Memory B cell (primary cell): ENCODE measurements around the gene SLC39A7.

Source experiments
- ATAC-seq: fragments of 150-1000 bp; cut with Tn5 transposase; 2 replicates; pipeline ENCODE4 v1.10.0; 2021; ENCODE audit warnings: low read depth, mild to moderate bottlenecking, moderate library complexity
- DNase-seq, 2 donors: peaks; one replicate each; pipeline ENCODE4 v3.0.0; 2022; ENCODE audit warnings: low spot score in 2 of 2
- H3K27ac Mint-ChIP-seq: one replicate; pipeline ENCODE4 v1.8.0; 2022; ENCODE audit warnings: mild to moderate bottlenecking, moderate library complexity, mixed read lengths
- H3K27me3 Mint-ChIP-seq: one replicate; pipeline ENCODE4 v1.8.0; 2022; ENCODE audit warnings: mixed read lengths
- H3K36me3 Mint-ChIP-seq: one replicate; pipeline ENCODE4 v1.8.0; 2022; ENCODE audit warnings: mild to moderate bottlenecking, mixed read lengths
- H3K4me1 Mint-ChIP-seq: one replicate; pipeline ENCODE4 v1.8.0; 2022; ENCODE audit warnings: mixed read lengths
- H3K4me3 Mint-ChIP-seq: one replicate; pipeline ENCODE4 v1.8.0; 2022; ENCODE audit warnings: mild to moderate bottlenecking, moderate library complexity, mixed read lengths
- H3K9me3 Mint-ChIP-seq: one replicate; pipeline ENCODE4 v1.8.0; 2022; ENCODE audit warnings: mixed read lengths

The SLC39A7 gene

GRCh38 chr6:33191383-33192104 is 9.1 kb upstream of the SLC39A7 start:
- H3K27me3 Mint-ChIP-seq: peaks cover 25% of the 10 kb centered on the region
- H3K4me1 Mint-ChIP-seq: peaks cover 18% of the 10 kb centered on the region
- peaks cover 3% of the 10 kb centered on the region for H3K9me3 Mint-ChIP-seq
- peaks cover 25% of the 10 kb centered on the region for H3K36me3 Mint-ChIP-seq
- H3K4me3 Mint-ChIP-seq: no peak overlapping the region
- H3K27ac Mint-ChIP-seq: no peak overlapping the region
- no peak for DNase-seq
- ATAC-seq: no peak

GRCh38 chr6:33192105-33192646 is 8.5 kb upstream of the SLC39A7 start, which contains the start of gene COL11A2:
TSS of gene COL11A2 (minus strand) at chr6:33192467. CDS start at chr6:33192240, 227 bp downstream.
- ATAC-seq: peak; percentile 64
- peaks cover 25% of the 10 kb centered on the region for H3K36me3 Mint-ChIP-seq
- H3K27me3 Mint-ChIP-seq: peaks cover 23% of the 10 kb centered on the region
- no peak within 1 kb of the TSS for H3K27ac Mint-ChIP-seq
- H3K9me3 Mint-ChIP-seq: peaks cover 3% of the 10 kb centered on the region
- peaks cover 20% of the 10 kb centered on the region for H3K4me1 Mint-ChIP-seq
- H3K4me3 Mint-ChIP-seq: peak within 1 kb of the TSS; percentile 82
- no peak for DNase-seq

DNA sequence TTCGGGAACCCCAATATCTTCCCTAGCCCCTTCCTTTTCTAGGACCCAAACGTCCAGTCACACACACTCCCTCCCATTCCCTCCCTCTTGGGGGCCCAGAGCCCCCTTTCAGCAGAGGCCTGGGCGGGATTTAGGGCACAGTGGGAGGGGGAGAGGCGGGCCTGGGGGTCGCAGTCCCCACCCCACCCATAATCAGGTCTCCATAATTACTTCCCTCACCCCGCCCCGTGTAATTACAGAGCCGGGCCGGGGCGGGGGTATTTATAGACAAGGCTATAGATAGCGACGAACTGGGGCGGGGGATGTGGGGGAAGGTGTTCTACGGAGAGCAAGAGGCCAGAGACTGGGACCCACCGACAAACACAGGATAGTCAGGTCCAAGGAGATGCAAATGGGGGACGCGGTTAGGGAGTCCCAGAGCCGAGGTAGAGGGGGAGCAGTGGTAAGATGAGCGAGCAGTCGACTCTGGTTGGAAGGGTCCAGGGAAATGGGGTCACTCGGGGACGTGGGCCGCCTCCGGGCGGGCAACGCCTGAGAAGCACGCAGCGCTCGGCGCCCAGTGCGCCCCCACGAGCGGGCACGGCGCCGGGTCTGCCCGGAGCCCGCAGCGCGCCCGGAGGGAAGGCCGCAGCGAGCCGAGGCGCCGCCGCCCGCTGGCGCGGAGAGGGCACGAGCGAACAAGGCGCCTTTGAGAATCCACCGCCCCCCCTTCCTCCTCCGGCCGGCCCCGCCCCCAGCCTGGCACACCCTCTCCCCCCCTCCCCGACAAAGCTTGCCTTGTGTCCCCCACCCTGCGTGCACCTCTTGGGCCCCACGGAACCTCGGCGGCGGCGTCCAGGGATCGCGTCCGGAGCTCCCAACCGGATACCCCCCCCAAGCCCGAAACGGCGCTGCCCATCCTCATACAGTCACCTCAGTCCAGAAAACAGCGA is 7.7 kb upstream of the SLC39A7 start:
- Mint-ChIP-seq H3K4me3 (peak overlapping the region; percentile 82), H3K27ac (no peak overlapping the region), H3K4me1 (peaks cover 19% of the 10 kb centered on the region), H3K27me3 (peaks cover 16% of the 10 kb centered on the region), H3K9me3 (no peaks in the 10 kb centered on the region), H3K36me3 (peaks cover 25% of the 10 kb centered on the region)
- DNase-seq (no peak), ATAC-seq (peak; percentile 50)

GRCh38 chr6:33193619-33194018 is 7.0 kb upstream of the SLC39A7 start:
- Mint-ChIP-seq H3K4me1 (peaks cover 25% of the 10 kb centered on the region), H3K27ac (no peak overlapping the region), H3K4me3 (no peak overlapping the region), H3K36me3 (peaks cover 26% of the 10 kb centered on the region), H3K9me3 (no peaks in the 10 kb centered on the region), H3K27me3 (peaks cover 16% of the 10 kb centered on the region)
- ATAC-seq: no peak
- no peak for DNase-seq

- Mint-ChIP-seq H3K27ac (no peak overlapping the region), H3K36me3 (peaks cover 26% of the 10 kb centered on the region), H3K4me3 (no peak overlapping the region), H3K27me3 (peaks cover 16% of the 10 kb centered on the region), H3K9me3 (no peaks in the 10 kb centered on the region), H3K4me1 (peaks cover 34% of the 10 kb centered on the region)
- no peak for ATAC-seq
- no peak for DNase-seq
Observed at GRCh38 chr6:33194431-33194979, 6.2 kb upstream of the SLC39A7 start.

- DNase-seq: no peak
- Mint-ChIP-seq H3K9me3 (no peaks in the 10 kb centered on the region), H3K4me1 (peaks cover 35% of the 10 kb centered on the region), H3K27me3 (peaks cover 10% of the 10 kb centered on the region), H3K27ac (no peak overlapping the region), H3K4me3 (no peak overlapping the region), H3K36me3 (peaks cover 26% of the 10 kb centered on the region)
- ATAC-seq: no peak
Observed at GRCh38 chr6:33195304-33196165, 5.1 kb upstream of the SLC39A7 start.

GRCh38 chr6:33197431-33198048 is 3.1 kb upstream of the SLC39A7 start:
- Mint-ChIP-seq H3K4me3 (no peak overlapping the region), H3K27me3 (peaks cover 2% of the 10 kb centered on the region), H3K27ac (no peak overlapping the region), H3K36me3 (peaks cover 34% of the 10 kb centered on the region), H3K9me3 (no peaks in the 10 kb centered on the region), H3K4me1 (peaks cover 48% of the 10 kb centered on the region)
- ATAC-seq (peak; percentile 24), DNase-seq (peak in 1 of 2 donors; percentile 49)

DNA sequence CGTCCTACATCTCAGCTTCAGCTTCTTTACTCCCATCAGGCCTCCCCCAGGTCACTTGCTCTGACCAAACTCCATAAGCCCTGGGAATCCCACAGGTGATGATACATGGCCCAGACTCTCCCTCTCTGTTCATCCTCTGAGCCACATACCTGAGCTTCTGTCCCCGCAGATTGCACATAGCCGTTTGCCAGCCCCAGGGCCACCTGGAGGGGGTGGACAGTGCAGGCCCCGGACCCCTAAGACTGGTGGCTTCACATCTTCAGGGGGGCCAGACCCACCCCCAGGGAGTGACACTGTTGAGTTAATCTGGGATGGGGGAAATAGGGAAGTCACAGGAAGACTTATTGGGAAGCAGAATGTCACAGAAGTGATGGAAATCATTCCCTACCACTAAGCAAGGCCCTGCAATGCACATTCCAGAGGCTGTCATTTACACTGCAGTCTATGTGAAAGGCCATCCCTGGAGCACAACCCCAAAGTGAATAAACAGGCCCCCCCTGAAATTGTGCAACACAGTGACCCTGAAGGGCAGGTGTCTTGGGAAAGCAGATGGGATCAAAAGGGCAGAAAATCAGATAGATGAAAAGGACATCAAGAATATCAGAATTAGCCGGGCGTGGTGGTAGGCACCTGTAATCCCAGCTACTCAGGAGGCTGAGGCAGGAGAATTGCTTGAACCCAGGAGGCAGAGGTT is 2.4 kb upstream of the SLC39A7 start:
- ATAC-seq (no peak), DNase-seq (no peak)
- H3K4me3 Mint-ChIP-seq: peak overlapping the region; percentile 99
- H3K27me3 Mint-ChIP-seq: no peaks in the 10 kb centered on the region
- H3K4me1 Mint-ChIP-seq: peaks cover 46% of the 10 kb centered on the region
- H3K9me3 Mint-ChIP-seq: no peaks in the 10 kb centered on the region
- peaks cover 42% of the 10 kb centered on the region for H3K36me3 Mint-ChIP-seq
- H3K27ac Mint-ChIP-seq: peak overlapping the region; percentile 77

DNA sequence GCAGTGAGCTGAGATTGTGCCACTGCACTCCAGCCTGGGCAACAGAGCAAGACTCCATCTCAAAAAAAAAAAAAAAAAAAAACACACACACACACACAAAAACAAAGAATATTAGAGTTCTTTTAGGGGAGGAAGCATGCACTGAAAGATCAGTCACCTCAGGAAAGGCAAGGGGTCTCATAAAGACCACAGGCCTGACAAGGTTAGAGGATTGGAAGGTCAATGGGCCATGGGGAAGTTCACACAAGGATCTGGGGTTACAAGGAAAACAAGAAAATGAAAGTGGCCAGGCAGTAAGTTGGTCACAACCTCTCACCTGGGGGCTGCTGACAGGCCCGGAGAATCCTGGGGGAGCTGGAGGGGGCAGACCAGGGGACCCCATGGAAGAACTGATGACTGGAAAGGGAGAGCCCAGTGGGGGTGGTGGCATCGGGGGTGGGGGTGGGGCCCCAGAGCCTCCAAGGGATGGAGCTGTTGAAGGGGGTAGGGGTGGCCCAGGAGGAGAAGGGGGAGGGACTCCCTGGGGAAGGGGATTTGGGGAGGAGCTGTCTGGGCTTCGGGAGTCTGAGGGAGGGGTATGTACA is 1.7 kb upstream of the SLC39A7 start:
- Mint-ChIP-seq H3K27me3 (no peaks in the 10 kb centered on the region), H3K4me1 (peaks cover 49% of the 10 kb centered on the region), H3K27ac (peak overlapping the region; percentile 77), H3K4me3 (peak overlapping the region; percentile 99), H3K9me3 (no peaks in the 10 kb centered on the region), H3K36me3 (peaks cover 43% of the 10 kb centered on the region)
- no peak for DNase-seq
- no peak for ATAC-seq

DNA sequence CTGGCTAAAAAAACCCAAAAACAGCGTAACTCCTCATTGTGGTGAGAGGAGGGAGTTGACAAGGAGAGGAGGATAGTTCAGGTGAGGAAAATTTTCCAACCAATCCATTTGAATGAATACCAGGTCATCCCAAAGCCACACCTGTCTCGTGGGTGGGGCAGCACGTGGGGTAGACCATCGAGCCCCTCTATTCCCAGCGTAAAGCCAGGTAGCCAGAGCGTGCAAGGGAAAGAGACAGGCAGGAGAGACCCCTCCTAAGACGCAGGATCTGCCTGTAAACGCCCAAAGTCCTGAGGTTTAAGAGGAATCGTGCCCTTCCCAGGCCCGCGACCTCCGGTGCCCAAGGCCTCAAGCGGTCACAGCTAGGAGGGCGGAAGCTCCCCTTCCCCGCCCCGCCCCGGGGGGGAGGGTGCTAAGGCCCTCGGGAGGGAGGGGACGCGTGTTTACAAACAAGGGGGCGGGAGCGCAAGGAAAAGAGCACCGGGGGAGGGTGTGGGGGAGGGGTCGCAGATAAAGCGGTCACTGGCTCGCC is 914 bp upstream of the SLC39A7 start:
- peak overlapping the region; percentile 99 for H3K4me3 Mint-ChIP-seq
- H3K27me3 Mint-ChIP-seq: no peaks in the 10 kb centered on the region
- peaks cover 54% of the 10 kb centered on the region for H3K4me1 Mint-ChIP-seq
- no peaks in the 10 kb centered on the region for H3K9me3 Mint-ChIP-seq
- H3K36me3 Mint-ChIP-seq: peaks cover 38% of the 10 kb centered on the region
- ATAC-seq (peak; percentile 4), DNase-seq (no peak)
- peak overlapping the region; percentile 95 for H3K27ac Mint-ChIP-seq

DNA sequence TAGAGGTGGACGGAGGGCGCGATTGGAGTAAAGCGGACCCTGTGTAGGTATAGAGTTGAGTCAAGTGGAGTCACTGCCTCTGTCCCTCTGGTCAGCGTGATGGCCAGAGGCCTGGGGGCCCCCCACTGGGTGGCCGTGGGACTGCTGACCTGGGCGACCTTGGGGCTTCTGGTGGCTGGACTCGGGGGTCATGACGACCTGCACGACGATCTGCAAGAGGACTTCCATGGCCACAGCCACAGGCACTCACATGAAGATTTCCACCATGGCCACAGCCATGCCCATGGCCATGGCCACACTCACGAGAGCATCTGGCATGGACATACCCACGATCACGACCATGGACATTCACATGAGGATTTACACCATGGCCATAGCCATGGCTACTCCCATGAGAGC is 479 bp downstream of the SLC39A7 start:
- Mint-ChIP-seq H3K27me3 (no peaks in the 10 kb centered on the region), H3K4me1 (peaks cover 60% of the 10 kb centered on the region), H3K9me3 (no peaks in the 10 kb centered on the region), H3K4me3 (peak overlapping the region; percentile 99), H3K27ac (peak overlapping the region; percentile 95), H3K36me3 (peaks cover 27% of the 10 kb centered on the region)
- DNase-seq (no peak), ATAC-seq (no peak)

- ATAC-seq (no peak), DNase-seq (no peak)
- peaks cover 60% of the 10 kb centered on the region for H3K4me1 Mint-ChIP-seq
- peaks cover 22% of the 10 kb centered on the region for H3K36me3 Mint-ChIP-seq
- no peaks in the 10 kb centered on the region for H3K9me3 Mint-ChIP-seq
- no peak overlapping the region for H3K27ac Mint-ChIP-seq
- H3K4me3 Mint-ChIP-seq: peak overlapping the region; percentile 99
- H3K27me3 Mint-ChIP-seq: no peaks in the 10 kb centered on the region
Observed at GRCh38 chr6:33201935-33202334, 1.3 kb downstream of the SLC39A7 start.
